ENCODE results near the gene EIF5AL1.
"Not testable (repeated sequence)": the region's sequence is repeated elsewhere in the genome, so short reads cannot be mapped to it uniquely, and the experiment has no call there.

The EIF5AL1 gene

GRCh38 chr10:79556961-79557360 is 44.6 kb downstream of the EIF5AL1 start:
- not testable (repeated sequence) for DNase-seq (ENCODE audit: low read depth)

- DNase-seq (ENCODE audit: low read depth): peak; percentile 45
Measured at GRCh38 chr10:79559726-79560125, 47.4 kb downstream of the EIF5AL1 start.

GRCh38 chr10:79560160-79560709 is 47.9 kb downstream of the EIF5AL1 start, which contains the start of gene SFTPA2:
Gene SFTPA2, minus strand, starts transcription at chr10:79560407. Its CDS starts 924 bp downstream, at chr10:79559483.
- DNase-seq (ENCODE audit: low read depth): no peak

- no peak for DNase-seq (ENCODE audit: low read depth)
Measured at GRCh38 chr10:79561257-79561656, 48.9 kb downstream of the EIF5AL1 start.

GRCh38 chr10:79562135-79562756 is 49.9 kb downstream of the EIF5AL1 start:
- peak; percentile 60 for DNase-seq (ENCODE audit: low read depth)

- DNase-seq (ENCODE audit: low read depth): no peak
Measured at GRCh38 chr10:79563426-79563825, 51.1 kb downstream of the EIF5AL1 start.

All from EH (cell line).